Right lobe of liver (tissue), 4 donors: ENCODE results near the gene ELANE.

Experiments used
- POLR2A ChIP-seq: fragments of 450-650 bp; IDR thresholded peaks from one replicate; pipeline ENCODE4 v1.6.1; 2017; ENCODE audit warnings: antibody characterized with exemption, mild to moderate bottlenecking
- TF ChIP-seq, protein P1 (sequence below), 4 donors: fragments of 200-600 bp in 3 of 4; fragments of 450-650 bp in 1 of 4; IDR thresholded peaks; one replicate each; pipeline versions ENCODE4 v1.5.1 to v1.8.0; 2016 to 2022; ENCODE audit warnings: antibody characterized with exemption in 4 of 4, mild to moderate bottlenecking in 2 of 4
- donor health status: DM: no; HTN: no; CAD: no.
- donor health status: DM: no; HTN: no; CAD: no.
- donor health status: DM: no; HTN: yes; CAD: no.

DNA sequence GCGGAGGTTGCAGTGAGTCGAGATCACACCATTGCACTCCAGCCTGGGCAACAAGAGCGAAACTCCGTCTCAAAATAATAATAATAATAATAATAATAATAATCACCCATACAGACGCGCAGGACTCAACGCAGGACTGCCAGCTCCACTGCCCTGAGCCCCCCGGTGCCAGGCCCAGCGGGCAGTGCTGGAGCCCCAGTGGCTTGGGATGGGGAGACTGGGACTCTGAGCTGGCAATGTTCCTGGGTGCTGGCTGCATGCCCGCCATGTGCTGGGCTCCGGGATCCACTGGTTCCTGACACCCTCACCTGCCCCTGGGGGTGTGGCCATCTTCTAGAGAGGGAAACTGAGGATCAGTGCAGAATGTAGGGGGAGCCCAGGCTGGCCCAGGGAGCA is 24.8 kb upstream of the ELANE start:
- TF ChIP-seq POLR2A, result no peak
- TF ChIP-seq, protein P1, sequence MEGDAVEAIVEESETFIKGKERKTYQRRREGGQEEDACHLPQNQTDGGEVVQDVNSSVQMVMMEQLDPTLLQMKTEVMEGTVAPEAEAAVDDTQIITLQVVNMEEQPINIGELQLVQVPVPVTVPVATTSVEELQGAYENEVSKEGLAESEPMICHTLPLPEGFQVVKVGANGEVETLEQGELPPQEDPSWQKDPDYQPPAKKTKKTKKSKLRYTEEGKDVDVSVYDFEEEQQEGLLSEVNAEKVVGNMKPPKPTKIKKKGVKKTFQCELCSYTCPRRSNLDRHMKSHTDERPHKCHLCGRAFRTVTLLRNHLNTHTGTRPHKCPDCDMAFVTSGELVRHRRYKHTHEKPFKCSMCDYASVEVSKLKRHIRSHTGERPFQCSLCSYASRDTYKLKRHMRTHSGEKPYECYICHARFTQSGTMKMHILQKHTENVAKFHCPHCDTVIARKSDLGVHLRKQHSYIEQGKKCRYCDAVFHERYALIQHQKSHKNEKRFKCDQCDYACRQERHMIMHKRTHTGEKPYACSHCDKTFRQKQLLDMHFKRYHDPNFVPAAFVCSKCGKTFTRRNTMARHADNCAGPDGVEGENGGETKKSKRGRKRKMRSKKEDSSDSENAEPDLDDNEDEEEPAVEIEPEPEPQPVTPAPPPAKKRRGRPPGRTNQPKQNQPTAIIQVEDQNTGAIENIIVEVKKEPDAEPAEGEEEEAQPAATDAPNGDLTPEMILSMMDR (IDR thresholded peaks at IDR 0.05), result no peak
